Neutrophil (primary cell): ENCODE results near the gene NIT1.

ENCODE experiments used
- H3K27ac ChIP-seq: fragments of 200-600 bp; sonication (generic); 2 replicates; pipeline ENCODE4 v1.5.1; 2016; ENCODE audit warnings: mild to moderate bottlenecking, moderate library complexity
- H3K27me3 ChIP-seq: fragments of 200-600 bp; sonication (generic); 2 replicates; pipeline ENCODE4 v1.6.0; 2016; ENCODE audit warnings: mild to moderate bottlenecking
- H3K36me3 ChIP-seq: fragments of 200-600 bp; sonication (generic); 2 replicates; pipeline ENCODE4 v1.5.1; 2017
- H3K4me1 ChIP-seq, 2 experiments: fragments of 200-600 bp in 1 of 2; sonication (generic) in 1 of 2; 1 replicate in 1 of 2; 2 replicates in 1 of 2; pipeline versions ENCODE4 v1.5.1 to v1.6.1; 2013 to 2016; ENCODE audit warnings: low read depth in 1 of 2, low read length in 1 of 2, mild to moderate bottlenecking in 1 of 2, moderate library complexity in 1 of 2; ENCODE audit not compliant: control insufficient read depth in 1 of 2, insufficient read depth in 1 of 2
- H3K4me3 ChIP-seq, 2 experiments: fragments of 200-600 bp in 1 of 2; sonication (generic) in 1 of 2; 1 replicate in 1 of 2; 2 replicates in 1 of 2; pipeline ENCODE4 v1.5.1; 2013 to 2016; ENCODE audit warnings: low read depth in 1 of 2, low read length in 1 of 2, mild to moderate bottlenecking in 1 of 2, moderate library complexity in 1 of 2
- H3K9me3 ChIP-seq: fragments of 200-600 bp; sonication (generic); 2 replicates; pipeline ENCODE4 v1.5.1; 2016
- CTCF ChIP-seq: fragments of 200-600 bp; sonication (generic); IDR thresholded peaks from 2 replicates; pipeline ENCODE4 v1.5.1; 2016; ENCODE audit warnings: antibody characterized with exemption

The NIT1 gene

DNA sequence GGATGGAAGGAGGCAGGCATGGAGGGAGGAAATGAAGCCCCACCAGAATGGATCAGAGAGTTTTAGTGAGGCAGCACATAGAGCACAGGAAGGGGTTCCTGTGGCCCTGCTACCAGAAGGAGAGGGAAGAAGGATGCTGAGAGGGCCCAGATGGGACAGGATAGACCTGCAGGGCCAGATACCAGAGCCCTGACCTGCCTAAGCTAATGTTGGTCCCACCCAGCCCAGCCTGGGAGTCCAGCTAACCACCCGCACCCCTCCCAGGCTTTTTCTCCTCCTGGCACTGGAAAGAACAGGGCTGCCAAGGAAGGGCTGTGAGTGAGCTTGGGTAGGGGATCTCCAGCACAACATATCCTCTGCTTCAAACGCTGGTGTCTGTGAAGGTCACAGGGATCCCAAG is 35.4 kb upstream of the NIT1 start:
- no peaks in the 10 kb centered on the region for H3K36me3 ChIP-seq
- no peak for TF ChIP-seq CTCF
- no peaks in the 10 kb centered on the region for H3K27me3 ChIP-seq
- no peak overlapping the region for H3K27ac ChIP-seq
- no peaks in the 10 kb centered on the region for H3K9me3 ChIP-seq
- no peak overlapping the region for H3K4me3 ChIP-seq
- peaks cover 0 to 3% of the 10 kb centered on the region in 2 experiments for H3K4me1 ChIP-seq

- Histone ChIP-seq H3K4me1 (peaks cover 0 to 3% of the 10 kb centered on the region in 2 experiments), H3K27ac (no peak overlapping the region), H3K4me3 (no peak overlapping the region), H3K27me3 (no peaks in the 10 kb centered on the region), H3K36me3 (no peaks in the 10 kb centered on the region), H3K9me3 (no peaks in the 10 kb centered on the region)
- no peak for TF ChIP-seq CTCF
Measured at GRCh38 chr1:161082996-161083747, 34.7 kb upstream of the NIT1 start.

GRCh38 chr1:161083748-161084596 is 33.9 kb upstream of the NIT1 start:
- no peak overlapping the region for H3K27ac ChIP-seq

GRCh38 chr1:161084597-161084988 is 33.3 kb upstream of the NIT1 start:
- H3K9me3 ChIP-seq, result no peaks in the 10 kb centered on the region
- H3K27me3 ChIP-seq, result no peaks in the 10 kb centered on the region
- H3K36me3 ChIP-seq, result no peaks in the 10 kb centered on the region
- H3K4me1 ChIP-seq, result peaks cover 0 to 3% of the 10 kb centered on the region in 2 experiments
- no peak for TF ChIP-seq CTCF
- no peak overlapping the region for H3K4me3 ChIP-seq
- no peak overlapping the region for H3K27ac ChIP-seq

More at GRCh38 chr1:161083748-161084596, 33.9 kb upstream of the NIT1 start:
- no peak overlapping the region for H3K4me3 ChIP-seq
- no peaks in the 10 kb centered on the region for H3K27me3 ChIP-seq
- no peaks in the 10 kb centered on the region for H3K9me3 ChIP-seq
- peaks cover 0 to 3% of the 10 kb centered on the region in 2 experiments for H3K4me1 ChIP-seq
- no peak for TF ChIP-seq CTCF
- no peaks in the 10 kb centered on the region for H3K36me3 ChIP-seq

- H3K9me3 ChIP-seq, result no peaks in the 10 kb centered on the region
- peaks cover 0 to 3% of the 10 kb centered on the region in 2 experiments for H3K4me1 ChIP-seq
- H3K27ac ChIP-seq, result no peak overlapping the region
- H3K27me3 ChIP-seq, result no peaks in the 10 kb centered on the region
- H3K36me3 ChIP-seq, result no peaks in the 10 kb centered on the region
- no peak overlapping the region for H3K4me3 ChIP-seq
- no peak for TF ChIP-seq CTCF
Measured at GRCh38 chr1:161085165-161085564, 32.7 kb upstream of the NIT1 start.
